Naive thymus-derived CD4-positive, alpha-beta T cell (primary cell): ENCODE measurements around the gene ARID3C. TPM values are rescaled to one million over a fixed set of nuclear protein-coding genes. Genes with fewer than 3 reads are reported as not detected.

Experiments used
- ATAC-seq: fragments of 150-1000 bp; cut with Tn5 transposase; 2 replicates; pipeline ENCODE4 v1.10.0; 2021; ENCODE audit warnings: mild to moderate bottlenecking, moderate library complexity
- CTCF ChIA-PET: fragments of 350-600 bp; sonication (Branson Sonifier 250); formaldehyde crosslinking; loops from one replicate; lab custom pipeline; 2021; ENCODE audit warnings: antibody characterized with exemption; lab: Charles Lee
- POLR2A ChIA-PET: fragments of 350-600 bp; sonication (Branson Sonifier 250); formaldehyde crosslinking; loops from one replicate; lab custom pipeline; 2021; ENCODE audit warnings: antibody characterized with exemption, inconsistent platforms; lab: Charles Lee
- DNase-seq, 9 donors: peaks; one replicate each; pipeline versions ENCODE4 v3.0.0 to v3.0.0-alpha.2; 2020 to 2022; ENCODE audit warnings: mixed read lengths in 1 of 9
- H3K27ac ChIP-seq: one replicate; pipeline ENCODE4 v1.7.0; 2013; ENCODE audit warnings: mild to moderate bottlenecking, low read depth, low read length, moderate library complexity
- H3K27me3 ChIP-seq, 2 donors: one replicate each; pipeline ENCODE4 v1.7.0; 2013; ENCODE audit warnings: low read length in 2 of 2, mild to moderate bottlenecking in 2 of 2, moderate library complexity in 2 of 2; ENCODE audit not compliant: control insufficient read depth in 2 of 2, insufficient read depth in 2 of 2
- H3K36me3 ChIP-seq, 3 experiments: 1 replicate in 2 of 3; 2 replicates in 1 of 3; pipeline ENCODE4 v1.7.0; 2013; ENCODE audit warnings: low read length in 3 of 3, mild to moderate bottlenecking in 3 of 3, moderate library complexity in 1 of 3; ENCODE audit not compliant: insufficient read depth in 3 of 3, control insufficient read depth in 2 of 3
- H3K4me1 ChIP-seq, 2 donors: one replicate each; pipeline ENCODE4 v1.7.0; 2013; ENCODE audit warnings: low read length in 2 of 2, mild to moderate bottlenecking in 2 of 2, moderate library complexity in 1 of 2; ENCODE audit not compliant: control insufficient read depth in 2 of 2, insufficient read depth in 2 of 2
- H3K4me3 ChIP-seq: 2 replicates; pipeline ENCODE4 v1.7.0; 2013; ENCODE audit warnings: mild to moderate bottlenecking, low read length
- H3K9me3 ChIP-seq, 3 experiments: 1 replicate in 2 of 3; 2 replicates in 1 of 3; pipeline ENCODE4 v1.7.0; 2013; ENCODE audit warnings: low read length in 3 of 3; ENCODE audit not compliant: control insufficient read depth in 2 of 3
- H3K27ac Mint-ChIP-seq, 9 donors: one replicate each; pipeline ENCODE4 v1.8.0; 2020 to 2022; ENCODE audit warnings: mixed read lengths in 9 of 9, mild to moderate bottlenecking in 8 of 9, moderate library complexity in 5 of 9, inconsistent platforms in 2 of 9
- H3K27me3 Mint-ChIP-seq, 5 donors: one replicate each; pipeline ENCODE4 v1.8.0; 2021 to 2022; ENCODE audit warnings: mixed read lengths in 5 of 5, mild to moderate bottlenecking in 1 of 5
- H3K36me3 Mint-ChIP-seq, 5 donors: one replicate each; pipeline ENCODE4 v1.8.0; 2020 to 2022; ENCODE audit warnings: mixed read lengths in 5 of 5, mild to moderate bottlenecking in 3 of 5, inconsistent platforms in 1 of 5
- H3K4me1 Mint-ChIP-seq, 7 donors: one replicate each; pipeline ENCODE4 v1.8.0; 2020 to 2022; ENCODE audit warnings: mixed read lengths in 7 of 7, mild to moderate bottlenecking in 3 of 7, inconsistent platforms in 1 of 7
- H3K4me3 Mint-ChIP-seq, 10 donors: one replicate each; pipeline ENCODE4 v1.8.0; 2020 to 2022; ENCODE audit warnings: mild to moderate bottlenecking in 10 of 10, mixed read lengths in 10 of 10, moderate library complexity in 6 of 10, inconsistent platforms in 2 of 10
- H3K9me3 Mint-ChIP-seq, 11 donors: one replicate each; pipeline ENCODE4 v1.8.0; 2020 to 2022; ENCODE audit warnings: mixed read lengths in 11 of 11, mild to moderate bottlenecking in 4 of 11, inconsistent platforms in 1 of 11, moderate library complexity in 1 of 11
- intact Hi-C, 2 donors: fragments of 100-400 bp; cut with micrococcal nuclease; formaldehyde crosslinking; loops; one replicate each; pipeline ENCODE4 v1.15.1; 2023
- polyA plus RNA-seq, 2 donors: library from polyadenylated mRNA; unstranded; fragments of 300-500 nt; fragmentation: Illumina TruSeq; gene quantifications; one replicate each; pipeline ENCODE4 v1.2.3, GENCODE V29; 2021
- total RNA-seq, 6 experiments: library from RNA in 5 of 6; stranded (reverse) in 5 of 6; gene quantifications; 1 replicate in 5 of 6; 2 replicates in 1 of 6; pipeline ENCODE4 v1.2.3 and lab custom pipeline; 2021 to 2026

The ARID3C gene
- total and polyA plus RNA-seq, 7 experiments from 2014 or later: 0.27 to 0.36 TPM; not detected in 5

- H3K36me3 Mint-ChIP-seq: no peaks in the 10 kb centered on the region
- H3K27me3 Mint-ChIP-seq: peaks cover 26 to 43% (median 37%) of the 10 kb centered on the region in 5 donors
- peaks cover 0 to 3% of the 10 kb centered on the region in 2 donors for H3K4me1 ChIP-seq
- H3K27me3 ChIP-seq: peaks cover 0 to 9% of the 10 kb centered on the region in 2 donors
- intact Hi-C loops: no loop called here
- no peaks in the 10 kb centered on the region for H3K36me3 ChIP-seq
- no peaks in the 10 kb centered on the region for H3K9me3 Mint-ChIP-seq
- ChIA-PET POLR2A (no interaction called here), CTCF (no interaction called here)
- peaks cover 0 to 12% (median 8%) of the 10 kb centered on the region in 7 donors for H3K4me1 Mint-ChIP-seq
- no peak for ATAC-seq
- no peak overlapping the region for H3K4me3 Mint-ChIP-seq
- no peak overlapping the region for H3K27ac ChIP-seq
- no peak overlapping the region for H3K4me3 ChIP-seq
- H3K27ac Mint-ChIP-seq: no peak overlapping the region
- no peaks in the 10 kb centered on the region for H3K9me3 ChIP-seq
- DNase-seq: no peak
These were observed 55.1 kb downstream of the ARID3C start for GRCh38 chr9:34573599-34574325.

- no peaks in the 10 kb centered on the region for H3K9me3 ChIP-seq
- Mint-ChIP-seq H3K4me3 (no peak overlapping the region), H3K4me1 (peaks cover 0 to 7% (median 5%) of the 10 kb centered on the region in 7 donors), H3K27ac (no peak overlapping the region), H3K27me3 (peaks cover 24 to 38% (median 31%) of the 10 kb centered on the region in 5 donors), H3K36me3 (no peaks in the 10 kb centered on the region), H3K9me3 (no peaks in the 10 kb centered on the region)
- no peak overlapping the region for H3K27ac ChIP-seq
- peaks cover 0 to 3% of the 10 kb centered on the region in 2 donors for H3K27me3 ChIP-seq
- intact Hi-C loops: no loop called here
- H3K4me3 ChIP-seq: no peak overlapping the region
- ChIA-PET CTCF (no interaction called here), POLR2A (no interaction called here)
- no peaks in the 10 kb centered on the region for H3K4me1 ChIP-seq
- DNase-seq (no peak), ATAC-seq (no peak)
- H3K36me3 ChIP-seq: no peaks in the 10 kb centered on the region
These were observed 56.2 kb downstream of the ARID3C start for GRCh38 chr9:34572628-34573027.

GRCh38 chr9:34572092-34572491 lies 56.8 kb downstream of the ARID3C start:
- no peaks in the 10 kb centered on the region for H3K9me3 ChIP-seq
- H3K4me1 Mint-ChIP-seq: peaks cover 0 to 2% (median 1%) of the 10 kb centered on the region in 7 donors
- H3K27ac ChIP-seq: no peak overlapping the region
- no peak for ATAC-seq
- no peaks in the 10 kb centered on the region for H3K36me3 Mint-ChIP-seq
- CTCF ChIA-PET: no interaction called here
- no peak overlapping the region for H3K4me3 Mint-ChIP-seq
- intact Hi-C loops: no loop called here
- H3K27me3 Mint-ChIP-seq: peaks cover 23 to 38% (median 30%) of the 10 kb centered on the region in 5 donors
- POLR2A ChIA-PET: no interaction called here
- H3K4me1 ChIP-seq: no peaks in the 10 kb centered on the region
- H3K4me3 ChIP-seq: no peak overlapping the region
- H3K9me3 Mint-ChIP-seq: no peaks in the 10 kb centered on the region
- H3K36me3 ChIP-seq: no peaks in the 10 kb centered on the region
- peaks cover 0 to 3% of the 10 kb centered on the region in 2 donors for H3K27me3 ChIP-seq
- DNase-seq: no peak
- no peak overlapping the region for H3K27ac Mint-ChIP-seq

GRCh38 chr9:34571481-34571810 lies 57.4 kb downstream of the ARID3C start:
- intact Hi-C loops: no loop called here
- no peaks in the 10 kb centered on the region for H3K9me3 Mint-ChIP-seq
- H3K27ac Mint-ChIP-seq: no peak overlapping the region
- peaks cover 0 to 2% (median 0%) of the 10 kb centered on the region in 7 donors for H3K4me1 Mint-ChIP-seq
- H3K36me3 Mint-ChIP-seq: no peaks in the 10 kb centered on the region
- H3K4me1 ChIP-seq: no peaks in the 10 kb centered on the region
- no peaks in the 10 kb centered on the region for H3K36me3 ChIP-seq
- H3K27me3 Mint-ChIP-seq: peaks cover 18 to 41% (median 31%) of the 10 kb centered on the region in 5 donors
- H3K4me3 ChIP-seq: no peak overlapping the region
- DNase-seq (no peak), ATAC-seq (no peak)
- peaks cover 0 to 3% of the 10 kb centered on the region in 2 donors for H3K27me3 ChIP-seq
- no peaks in the 10 kb centered on the region for H3K9me3 ChIP-seq
- CTCF ChIA-PET: no interaction called here
- H3K4me3 Mint-ChIP-seq: no peak overlapping the region
- POLR2A ChIA-PET: no interaction called here
- H3K27ac ChIP-seq: no peak overlapping the region

Other genes with a start within 250 kb of the ARID3C start
- 10 to 100 TPM; 12.3 to 14.6 (median 13.4) TPM for gene FAM219A, start 170.5 kb downstream of the ARID3C start, total RNA-seq
- gene FAM219A, start 170.5 kb downstream of the ARID3C start, polyA plus RNA-seq: 1 to 10 TPM in 1 of 2 donors, under 1 TPM in 1; 0.67 to 1.3 TPM
- gene DNAI1, start 170.3 kb downstream of the ARID3C start, total RNA-seq: not detected
- not detected for gene DNAI1, start 170.3 kb downstream of the ARID3C start, polyA plus RNA-seq
- gene ENHO, start 106.1 kb downstream of the ARID3C start, total RNA-seq: 1 to 10 TPM in 1 of 5 experiments, under 1 TPM in 1, not detected in 3; 0.56 to 1.9 TPM
- gene ENHO, start 106.1 kb downstream of the ARID3C start, polyA plus RNA-seq: under 1 TPM in 1 of 2 donors, not detected in 1; 0.21 TPM
- not detected for gene CNTFR, start 39.3 kb downstream of the ARID3C start, total RNA-seq
- gene CNTFR, start 39.3 kb downstream of the ARID3C start, polyA plus RNA-seq: not detected
- 10 to 100 TPM in 4 of 5 experiments, 1 to 10 TPM in 1; 8.8 to 27.3 (median 25.1) TPM for gene RPP25L, start 17.0 kb downstream of the ARID3C start, total RNA-seq
- gene RPP25L, start 17.0 kb downstream of the ARID3C start, polyA plus RNA-seq: 10 to 100 TPM; 48.5 to 58.2 TPM
- gene DCTN3, start 8.6 kb downstream of the ARID3C start, total RNA-seq: 100 to 1,000 TPM in 1 of 5 experiments, 10 to 100 TPM in 4; 55.6 to 110 (median 73.0) TPM
- gene DCTN3, start 8.6 kb downstream of the ARID3C start, polyA plus RNA-seq: 100 to 1,000 TPM; 125 to 129 TPM
- gene SIGMAR1, start 8.7 kb upstream of the ARID3C start, total RNA-seq: 10 to 100 TPM; 20.7 to 63.8 (median 46.0) TPM
- 100 to 1,000 TPM in 1 of 2 donors, 10 to 100 TPM in 1; 93.5 to 102 TPM for gene SIGMAR1, start 8.7 kb upstream of the ARID3C start, polyA plus RNA-seq
- gene GALT, start 17.6 kb upstream of the ARID3C start, total RNA-seq: 100 to 1,000 TPM; 126 to 217 (median 162) TPM
- 10 to 100 TPM; 57.6 to 59.1 TPM for gene GALT, start 17.6 kb upstream of the ARID3C start, polyA plus RNA-seq
- 100 to 1,000 TPM in 4 of 5 experiments, 10 to 100 TPM in 1; 81.7 to 185 (median 144) TPM for gene IL11RA, start 23.1 kb upstream of the ARID3C start, total RNA-seq
- gene IL11RA, start 23.1 kb upstream of the ARID3C start, polyA plus RNA-seq: 1 to 10 TPM; 8.5 to 8.6 TPM
- not detected for gene CCL27, start 33.6 kb upstream of the ARID3C start, total RNA-seq
- not detected for gene CCL27, start 33.6 kb upstream of the ARID3C start, polyA plus RNA-seq
- gene CCL19, start 62.2 kb upstream of the ARID3C start, total RNA-seq: not detected
- not detected for gene CCL19, start 62.2 kb upstream of the ARID3C start, polyA plus RNA-seq
- gene CCL21, start 81.1 kb upstream of the ARID3C start, total RNA-seq: not detected
- not detected for gene CCL21, start 81.1 kb upstream of the ARID3C start, polyA plus RNA-seq